SK-N-SH treated with all-trans-retinoic acid at 6 μM for 48 hours (cell line): ENCODE data around the gene LOXL4.

Experiments
- ATAC-seq: fragments of 200-7000 bp; cut with Tn5 transposase; 3 replicates; pipeline ENCODE4 v1.9.1; 2020; ENCODE audit warnings: mild to moderate bottlenecking, moderate library complexity
- ARNTL ChIP-seq: fragments of 450-650 bp; formaldehyde crosslinking; IDR thresholded peaks from 2 replicates; pipeline ENCODE4 v1.5.0; 2020; ENCODE audit warnings: low read depth, mild to moderate bottlenecking, moderate library complexity, borderline replicate concordance
- BACH2 ChIP-seq: fragments of 250-450 bp; sonication (Bioruptor Pico); IDR thresholded peaks from 2 replicates; pipeline ENCODE4 v1.9.0; 2021; ENCODE audit warnings: mild to moderate bottlenecking, borderline replicate concordance
- CREB5 ChIP-seq: fragments of 250-450 bp; sonication (Bioruptor Pico); IDR thresholded peaks from 2 replicates; pipeline ENCODE4 v1.5.1; 2020; ENCODE audit warnings: low read depth, mild to moderate bottlenecking, moderate library complexity
- CSDC2 ChIP-seq: fragments of 250-450 bp; sonication (Bioruptor Pico); IDR thresholded peaks from 2 replicates; pipeline ENCODE4 v1.5.0; 2020; ENCODE audit warnings: mild to moderate bottlenecking, moderate library complexity
- CSRNP3 ChIP-seq: fragments of 250-450 bp; sonication (Bioruptor Pico); IDR thresholded peaks from 2 replicates; pipeline ENCODE4 v1.5.1; 2021; ENCODE audit warnings: mild to moderate bottlenecking, moderate library complexity
- ESRRG ChIP-seq: fragments of 250-450 bp; sonication (Bioruptor Pico); IDR thresholded peaks from 2 replicates; pipeline ENCODE4 v1.6.1; 2021; ENCODE audit warnings: mild to moderate bottlenecking
- GLIS3 ChIP-seq: fragments of 250-450 bp; sonication (Bioruptor Pico); IDR thresholded peaks from 2 replicates; pipeline ENCODE4 v1.5.0; 2020; ENCODE audit warnings: mild to moderate bottlenecking, moderate library complexity
- ISL1 ChIP-seq: fragments of 250-450 bp; sonication (Bioruptor Pico); IDR thresholded peaks from 2 replicates; pipeline ENCODE4 v2.1.2; 2022; ENCODE audit warnings: mild to moderate bottlenecking, moderate library complexity
- OSR1 ChIP-seq: fragments of 250-450 bp; sonication (Bioruptor Pico); IDR thresholded peaks from 2 replicates; pipeline ENCODE4 v1.8.0; 2022; ENCODE audit warnings: moderate library complexity, mild to moderate bottlenecking, inconsistent platforms
- PATZ1 ChIP-seq: fragments of 250-450 bp; sonication (Bioruptor Pico); IDR thresholded peaks from 2 replicates; pipeline ENCODE4 v1.8.0; 2020; ENCODE audit warnings: mild to moderate bottlenecking, moderate library complexity, borderline replicate concordance
- POU6F1 ChIP-seq: fragments of 250-450 bp; sonication (Bioruptor Pico); IDR thresholded peaks from 2 replicates; pipeline ENCODE4 v1.8.0; 2021; ENCODE audit warnings: low read depth, mild to moderate bottlenecking, moderate library complexity, borderline replicate concordance
- PPARA ChIP-seq: fragments of 250-450 bp; sonication (Bioruptor Pico); IDR thresholded peaks from 2 replicates; pipeline ENCODE4 v1.5.0; 2020; ENCODE audit warnings: mild to moderate bottlenecking, borderline replicate concordance
- RARB ChIP-seq: fragments of 250-450 bp; sonication (Bioruptor Pico); IDR thresholded peaks from 2 replicates; pipeline ENCODE4 v1.8.0; 2021; ENCODE audit warnings: mild to moderate bottlenecking, moderate library complexity
- SNAI2 ChIP-seq: fragments of 250-450 bp; sonication (Bioruptor Pico); IDR thresholded peaks from 2 replicates; pipeline ENCODE4 v1.5.0; 2020; ENCODE audit warnings: mild to moderate bottlenecking, moderate library complexity
- TCF4 ChIP-seq: fragments of 250-450 bp; sonication (Bioruptor Pico); IDR thresholded peaks from 2 replicates; pipeline ENCODE4 v1.8.0; 2021; ENCODE audit warnings: mild to moderate bottlenecking, moderate library complexity, borderline replicate concordance
- TOX ChIP-seq: fragments of 250-450 bp; sonication (Bioruptor Pico); IDR thresholded peaks from 2 replicates; pipeline ENCODE4 v1.8.0; 2021; ENCODE audit warnings: mild to moderate bottlenecking, moderate library complexity, borderline replicate concordance
- ZC3H10 ChIP-seq: fragments of 250-450 bp; sonication (Bioruptor Pico); IDR thresholded peaks from 2 replicates; pipeline ENCODE4 v1.5.1; 2021; ENCODE audit warnings: mild to moderate bottlenecking, moderate library complexity
- ZFP3 ChIP-seq: fragments of 250-450 bp; sonication (Bioruptor Pico); IDR thresholded peaks from 2 replicates; pipeline ENCODE4 v1.5.0; 2020; ENCODE audit warnings: mild to moderate bottlenecking, moderate library complexity
- ZFP30 ChIP-seq: fragments of 450-650 bp; formaldehyde crosslinking; IDR thresholded peaks from 2 replicates; pipeline ENCODE4 v1.5.0; 2022; ENCODE audit warnings: mild to moderate bottlenecking, moderate library complexity
- ZNF565 ChIP-seq: fragments of 450-650 bp; formaldehyde crosslinking; conservative IDR thresholded peaks from 2 replicates; pipeline ENCODE4 v1.5.0; 2020; ENCODE audit warnings: low read depth, mild to moderate bottlenecking, moderate library complexity
- ZNF70 ChIP-seq: fragments of 450-650 bp; formaldehyde crosslinking; IDR thresholded peaks from 2 replicates; pipeline ENCODE4 v1.5.0; 2020; ENCODE audit warnings: mild to moderate bottlenecking, moderate library complexity
- ZNF8 ChIP-seq: fragments of 450-650 bp; formaldehyde crosslinking; IDR thresholded peaks from 2 replicates; pipeline ENCODE4 v1.5.0; 2020; ENCODE audit warnings: mild to moderate bottlenecking, moderate library complexity

LOXL4 gene

GRCh38 chr10:98260350-98260749, 7.6 kb downstream of the LOXL4 start:
- ATAC-seq = no peak
- no peak for TF ChIP-seq GLIS3 (CRISPR knock-in tag)
- no peak for TF ChIP-seq PPARA (CRISPR knock-in tag)
- TF ChIP-seq CSRNP3 (CRISPR knock-in tag) = no peak
- no peak for TF ChIP-seq ZNF565 (CRISPR knock-in tag)
- no peak for TF ChIP-seq ARNTL
- TF ChIP-seq ZNF8 (CRISPR knock-in tag) = no peak

GRCh38 chr10:98259606-98260315, 8.2 kb downstream of the LOXL4 start:
- TF ChIP-seq RARB (CRISPR knock-in tag) (no peak), CREB5 (no peak), ZFP30 (CRISPR knock-in tag) (no peak), ZNF70 (CRISPR knock-in tag) (no peak), ISL1 (CRISPR knock-in tag) (no peak), BACH2 (CRISPR knock-in tag) (no peak), TCF4 (no peak), ZC3H10 (CRISPR knock-in tag) (no peak), ARNTL (no peak), ZNF565 (CRISPR knock-in tag) (no peak), CSRNP3 (CRISPR knock-in tag) (no peak), SNAI2 (no peak)
- ATAC-seq = no peak; the same call in 2 of the 3 replicates

GRCh38 chr10:98258683-98259454, 9.1 kb downstream of the LOXL4 start:
- ATAC-seq = no peak
- TF ChIP-seq CSDC2 (CRISPR knock-in tag) (no peak), POU6F1 (CRISPR knock-in tag) (no peak), OSR1 (CRISPR knock-in tag) (no peak), TOX (CRISPR knock-in tag) (no peak), RARB (CRISPR knock-in tag) (no peak), PPARA (CRISPR knock-in tag) (no peak), TCF4 (no peak), PATZ1 (CRISPR knock-in tag) (no peak), ZFP3 (CRISPR knock-in tag) (no peak), ZFP30 (CRISPR knock-in tag) (no peak), BACH2 (CRISPR knock-in tag) (no peak), ISL1 (CRISPR knock-in tag) (no peak), GLIS3 (CRISPR knock-in tag) (no peak), ESRRG (CRISPR knock-in tag) (no peak), CREB5 (no peak), CSRNP3 (CRISPR knock-in tag) (no peak), ZC3H10 (CRISPR knock-in tag) (no peak)
